A673 (cell line): ENCODE measurements around the gene NXNL2.

Experiments used
- EZH2 ChIP-seq: fragments of 200-600 bp; sonication (generic); IDR thresholded peaks from 2 replicates; pipeline ENCODE4 v1.6.1; 2017; ENCODE audit warnings: borderline replicate concordance, low read depth, mild to moderate bottlenecking, mixed read lengths, antibody characterized with exemption, low read length; ENCODE audit not compliant: poor library complexity, severe bottlenecking
- TF ChIP-seq, protein P1 (sequence below): fragments of 300-800, 200-600 bp; sonication (generic); conservative IDR thresholded peaks from 2 replicates; pipeline ENCODE4 v1.5.1; 2017; ENCODE audit warnings: low read depth, mild to moderate bottlenecking, antibody characterized with exemption, low read length, moderate library complexity, mixed read lengths

DNA sequence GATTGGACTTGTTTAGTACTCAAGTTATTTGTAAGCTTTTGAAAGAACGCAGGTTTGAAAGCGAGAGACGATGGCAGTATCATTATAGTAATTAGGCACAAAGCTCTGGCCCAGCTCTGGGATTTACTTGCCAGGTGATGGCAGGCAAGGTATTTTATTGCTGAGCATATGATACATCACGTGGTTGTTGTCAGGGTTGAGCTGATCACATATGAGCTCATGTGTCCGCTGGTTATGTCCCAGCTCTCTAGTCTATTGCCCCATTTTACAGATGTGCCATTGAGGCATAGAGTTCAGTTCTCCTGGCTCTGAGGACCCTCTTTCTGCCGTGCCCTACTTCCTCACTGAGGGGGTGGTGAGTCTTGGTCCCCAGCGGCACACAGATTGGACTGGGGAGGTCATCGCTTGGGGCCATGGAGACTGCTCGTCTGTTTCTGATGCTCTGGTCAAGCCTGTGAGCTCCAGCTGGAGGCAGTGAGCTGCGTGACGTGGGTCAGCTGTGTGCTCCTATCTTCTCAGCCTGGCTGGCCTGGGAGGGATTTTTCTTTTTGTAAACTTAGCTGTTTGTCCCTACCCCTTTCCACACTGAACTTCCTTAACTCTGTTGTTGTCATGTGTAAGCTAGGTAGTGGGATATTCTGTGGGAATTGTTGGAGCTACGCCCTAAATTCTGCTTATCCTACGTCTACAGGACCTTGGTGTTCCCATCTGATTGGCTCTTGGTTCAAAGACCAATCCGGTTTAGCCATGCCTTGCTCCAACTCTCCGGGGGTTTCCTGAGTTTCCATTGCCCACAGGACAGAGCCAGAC is 2.2 kb downstream of the NXNL2 start:
- TF ChIP-seq EZH2, result no peak
- TF ChIP-seq, protein P1, sequence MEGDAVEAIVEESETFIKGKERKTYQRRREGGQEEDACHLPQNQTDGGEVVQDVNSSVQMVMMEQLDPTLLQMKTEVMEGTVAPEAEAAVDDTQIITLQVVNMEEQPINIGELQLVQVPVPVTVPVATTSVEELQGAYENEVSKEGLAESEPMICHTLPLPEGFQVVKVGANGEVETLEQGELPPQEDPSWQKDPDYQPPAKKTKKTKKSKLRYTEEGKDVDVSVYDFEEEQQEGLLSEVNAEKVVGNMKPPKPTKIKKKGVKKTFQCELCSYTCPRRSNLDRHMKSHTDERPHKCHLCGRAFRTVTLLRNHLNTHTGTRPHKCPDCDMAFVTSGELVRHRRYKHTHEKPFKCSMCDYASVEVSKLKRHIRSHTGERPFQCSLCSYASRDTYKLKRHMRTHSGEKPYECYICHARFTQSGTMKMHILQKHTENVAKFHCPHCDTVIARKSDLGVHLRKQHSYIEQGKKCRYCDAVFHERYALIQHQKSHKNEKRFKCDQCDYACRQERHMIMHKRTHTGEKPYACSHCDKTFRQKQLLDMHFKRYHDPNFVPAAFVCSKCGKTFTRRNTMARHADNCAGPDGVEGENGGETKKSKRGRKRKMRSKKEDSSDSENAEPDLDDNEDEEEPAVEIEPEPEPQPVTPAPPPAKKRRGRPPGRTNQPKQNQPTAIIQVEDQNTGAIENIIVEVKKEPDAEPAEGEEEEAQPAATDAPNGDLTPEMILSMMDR, result no peak
